SIG-M5 treated with dmso at 0.1 percent for 504 hours (cell line): Measurements from ENCODE around the gene COL8A1.
A peak's percentile ranks its signal among the peaks of the same experiment; 100 is the strongest.

ENCODE experiments used
- DNase-seq: peaks from one replicate; lab custom pipeline; 2025; ENCODE audit not compliant: unreplicated experiment; lab: John Stamatoyannopoulos, UW

COL8A1 gene

DNA sequence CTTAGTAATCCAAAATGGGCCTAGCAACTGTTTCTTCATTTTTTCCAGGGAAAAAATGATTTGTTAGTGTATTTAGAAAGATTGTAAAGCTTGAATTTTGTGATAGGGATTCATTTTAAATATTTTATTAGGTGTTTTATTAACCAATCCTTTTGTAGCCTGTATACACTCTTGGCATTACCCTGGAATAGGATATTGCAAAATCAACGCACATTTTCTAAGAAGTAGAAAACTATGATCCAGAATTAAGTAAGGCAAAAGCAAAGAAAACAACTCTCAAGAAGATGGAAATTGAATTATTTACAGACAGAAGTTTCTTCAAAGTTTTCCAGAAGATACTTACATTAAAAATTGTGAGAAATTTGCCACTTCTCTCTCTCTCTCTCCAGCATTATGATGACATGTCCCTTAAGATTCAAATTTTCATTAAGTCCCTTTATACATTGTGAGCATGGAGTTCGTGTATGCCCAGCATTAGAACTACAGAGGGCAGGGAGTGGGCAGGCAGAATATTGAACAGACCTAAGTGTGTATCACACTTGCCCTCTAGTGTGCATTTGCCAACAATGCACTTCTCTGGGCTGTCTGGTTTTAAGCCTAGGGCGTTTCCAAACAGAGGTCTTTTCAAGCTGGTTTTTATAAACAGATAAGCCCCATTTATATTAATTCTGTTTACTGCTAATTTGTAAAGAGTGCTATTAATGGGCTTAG is 150.8 kb downstream of the COL8A1 start:
- peak; percentile 52 for DNase-seq

DNA sequence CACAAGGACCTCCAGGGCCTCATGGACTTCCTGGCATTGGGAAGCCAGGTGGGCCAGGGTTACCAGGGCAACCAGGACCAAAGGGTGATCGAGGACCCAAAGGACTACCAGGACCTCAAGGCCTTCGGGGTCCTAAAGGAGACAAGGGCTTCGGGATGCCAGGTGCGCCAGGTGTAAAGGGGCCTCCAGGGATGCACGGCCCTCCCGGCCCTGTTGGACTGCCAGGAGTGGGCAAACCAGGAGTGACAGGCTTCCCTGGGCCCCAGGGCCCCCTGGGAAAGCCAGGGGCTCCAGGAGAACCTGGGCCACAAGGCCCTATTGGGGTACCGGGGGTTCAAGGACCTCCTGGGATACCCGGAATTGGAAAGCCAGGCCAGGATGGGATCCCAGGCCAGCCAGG is 156.1 kb downstream of the COL8A1 start:
- DNase-seq: no peak

DNA sequence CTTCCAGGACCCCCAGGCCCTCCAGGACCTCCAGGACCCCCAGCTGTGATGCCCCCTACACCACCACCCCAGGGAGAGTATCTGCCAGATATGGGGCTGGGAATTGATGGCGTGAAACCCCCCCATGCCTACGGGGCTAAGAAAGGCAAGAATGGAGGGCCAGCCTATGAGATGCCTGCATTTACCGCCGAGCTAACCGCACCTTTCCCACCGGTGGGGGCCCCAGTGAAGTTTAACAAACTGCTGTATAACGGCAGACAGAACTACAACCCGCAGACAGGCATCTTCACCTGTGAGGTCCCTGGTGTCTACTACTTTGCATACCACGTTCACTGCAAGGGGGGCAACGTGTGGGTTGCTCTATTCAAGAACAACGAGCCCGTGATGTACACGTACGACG is 157.2 kb downstream of the COL8A1 start:
- DNase-seq: no peak

DNA sequence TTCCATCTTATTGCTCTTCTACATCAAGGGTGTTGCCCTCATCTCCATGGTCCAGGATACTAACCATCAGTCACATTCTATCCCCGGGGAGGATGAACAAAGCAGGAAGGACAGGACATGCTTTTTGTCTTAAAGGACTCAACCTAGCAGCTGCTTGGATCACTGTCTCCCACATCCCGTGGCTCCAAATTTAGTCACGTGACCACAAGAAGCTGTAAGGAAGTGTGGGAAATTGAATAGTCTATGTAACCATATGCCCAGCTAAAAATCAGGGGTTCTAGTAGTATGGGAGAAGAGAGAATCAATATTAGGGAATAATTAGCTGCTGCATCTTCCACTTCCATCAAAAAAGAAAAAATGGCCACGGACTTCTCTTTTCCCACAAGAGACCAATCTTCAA is 161.0 kb downstream of the COL8A1 start:
- DNase-seq: no peak

DNA sequence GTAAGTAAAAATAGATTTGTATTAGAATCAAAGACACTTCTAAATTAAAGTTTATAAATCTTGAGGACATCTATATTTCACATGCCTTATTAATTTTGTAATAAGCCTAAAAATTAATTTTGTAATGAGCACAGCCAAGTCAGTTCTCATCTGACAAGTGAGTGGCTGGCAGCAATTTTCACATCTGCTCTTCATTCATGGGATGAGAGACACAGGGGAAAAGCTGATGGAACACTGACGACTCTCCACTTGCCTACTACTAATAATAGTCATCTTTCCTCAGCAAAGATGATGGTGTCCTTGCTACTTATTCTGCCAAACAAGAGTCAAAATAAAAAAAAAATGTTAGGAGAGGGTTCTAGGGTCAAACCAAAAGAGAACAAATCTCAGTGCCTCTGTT is 164.9 kb downstream of the COL8A1 start:
- DNase-seq: no peak

DNA sequence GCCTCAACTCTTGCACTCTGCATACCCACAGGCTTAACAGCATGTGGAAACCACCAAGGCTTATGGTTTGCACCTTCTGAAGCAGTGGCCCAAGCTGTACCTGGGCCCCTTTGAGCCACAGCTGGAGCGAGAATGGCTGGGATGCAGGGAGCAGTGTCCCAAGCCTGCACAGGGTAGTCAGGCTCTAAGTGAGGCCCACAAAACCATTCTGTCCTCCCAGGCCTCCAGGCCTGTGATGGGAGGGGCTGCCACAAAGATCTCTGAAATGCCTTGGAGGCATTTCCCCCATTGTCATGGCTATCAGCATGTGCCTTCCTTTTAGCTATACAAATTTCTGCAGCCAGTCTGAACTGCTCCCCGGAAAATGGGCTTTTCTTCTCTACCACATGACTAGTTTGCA is 166.8 kb downstream of the COL8A1 start:
- DNase-seq: no peak

DNA sequence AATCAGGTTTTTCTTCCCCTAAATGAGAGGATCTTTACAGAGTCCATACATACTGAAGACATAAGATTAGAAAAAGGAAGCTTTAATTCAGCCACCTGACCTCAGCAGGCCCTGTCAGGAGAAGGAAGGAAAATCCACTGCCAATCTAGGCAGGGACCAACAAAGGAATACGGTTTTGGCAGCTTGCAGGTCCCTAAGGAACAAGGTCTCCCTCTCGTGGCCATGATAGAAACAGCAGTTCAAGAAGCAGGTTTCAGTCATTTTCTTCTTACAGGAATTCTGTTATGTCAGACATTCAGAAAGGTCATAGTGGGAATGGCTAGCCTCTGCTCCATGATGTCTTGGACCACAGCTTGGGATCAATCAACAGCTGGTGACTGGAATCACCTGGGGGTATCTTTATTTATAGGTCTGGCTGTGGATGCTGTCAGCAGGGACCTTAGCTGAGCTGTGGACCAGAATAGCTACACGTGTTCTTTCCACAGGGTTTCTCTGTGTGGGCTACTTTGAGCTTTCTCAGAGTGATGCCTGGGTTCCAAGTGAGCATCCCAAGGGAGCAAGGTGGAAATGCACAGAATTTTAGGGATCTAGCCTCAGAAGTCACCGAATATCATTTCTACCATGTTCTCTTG is 169.9 kb downstream of the COL8A1 start:
- DNase-seq: peak; percentile 52

DNA sequence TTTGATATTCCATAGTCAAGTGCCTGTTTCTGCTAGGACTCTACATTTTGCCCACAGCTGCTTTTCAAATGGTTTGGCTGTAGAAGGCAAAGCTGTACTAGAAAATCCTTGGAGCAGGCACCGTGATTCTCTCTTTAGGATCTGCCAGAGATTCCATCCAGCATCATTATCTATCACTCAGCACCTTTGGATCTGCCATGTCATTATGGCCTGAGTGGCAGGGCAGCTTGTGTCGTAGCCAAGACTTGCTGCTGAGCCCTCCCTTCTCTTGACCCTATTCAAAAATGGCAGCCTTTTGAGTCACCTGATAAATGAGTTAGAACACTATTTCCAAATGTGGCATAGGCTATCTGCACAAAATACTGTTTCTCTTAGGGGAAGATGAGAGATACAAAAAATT is 171.2 kb downstream of the COL8A1 start:
- DNase-seq: no peak

DNA sequence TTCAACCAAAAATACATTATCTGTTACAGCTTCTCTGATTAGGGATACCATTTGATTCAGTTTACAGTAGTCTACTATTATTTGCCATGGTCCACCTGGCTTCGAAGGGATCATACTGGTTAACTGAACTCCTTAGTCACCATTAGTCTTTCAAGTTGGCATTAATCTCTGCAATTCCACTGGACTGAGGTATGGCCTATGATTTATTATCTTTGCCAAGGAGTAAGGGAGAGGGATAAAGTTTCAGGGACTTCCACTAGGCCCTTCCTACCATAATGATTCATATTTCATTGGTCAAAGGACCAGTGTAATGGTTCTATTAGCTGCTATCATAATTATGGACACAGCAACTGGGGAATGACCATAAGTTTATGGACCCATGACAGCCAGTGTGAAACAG is 172.0 kb downstream of the COL8A1 start:
- DNase-seq: no peak

DNA sequence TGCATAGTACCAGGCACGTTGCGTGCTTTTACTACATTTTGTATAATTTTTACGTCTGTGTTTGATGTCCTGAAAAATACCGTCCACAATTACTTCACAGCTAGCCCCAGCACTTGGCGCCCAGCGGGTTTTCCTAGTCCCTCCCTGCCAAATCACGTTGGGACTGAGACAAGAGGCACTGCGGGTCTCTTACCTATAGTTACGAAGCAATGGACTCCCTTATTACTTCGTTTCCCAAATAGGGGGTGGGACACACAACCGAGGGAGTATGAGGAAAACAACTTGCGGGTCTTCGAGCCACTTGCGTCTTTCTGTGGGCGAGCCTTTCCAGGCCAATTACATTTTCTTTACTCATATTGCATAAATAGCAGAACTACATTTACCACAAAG is 178.6 kb downstream of the COL8A1 start:
- peak; percentile 10 for DNase-seq

DNA sequence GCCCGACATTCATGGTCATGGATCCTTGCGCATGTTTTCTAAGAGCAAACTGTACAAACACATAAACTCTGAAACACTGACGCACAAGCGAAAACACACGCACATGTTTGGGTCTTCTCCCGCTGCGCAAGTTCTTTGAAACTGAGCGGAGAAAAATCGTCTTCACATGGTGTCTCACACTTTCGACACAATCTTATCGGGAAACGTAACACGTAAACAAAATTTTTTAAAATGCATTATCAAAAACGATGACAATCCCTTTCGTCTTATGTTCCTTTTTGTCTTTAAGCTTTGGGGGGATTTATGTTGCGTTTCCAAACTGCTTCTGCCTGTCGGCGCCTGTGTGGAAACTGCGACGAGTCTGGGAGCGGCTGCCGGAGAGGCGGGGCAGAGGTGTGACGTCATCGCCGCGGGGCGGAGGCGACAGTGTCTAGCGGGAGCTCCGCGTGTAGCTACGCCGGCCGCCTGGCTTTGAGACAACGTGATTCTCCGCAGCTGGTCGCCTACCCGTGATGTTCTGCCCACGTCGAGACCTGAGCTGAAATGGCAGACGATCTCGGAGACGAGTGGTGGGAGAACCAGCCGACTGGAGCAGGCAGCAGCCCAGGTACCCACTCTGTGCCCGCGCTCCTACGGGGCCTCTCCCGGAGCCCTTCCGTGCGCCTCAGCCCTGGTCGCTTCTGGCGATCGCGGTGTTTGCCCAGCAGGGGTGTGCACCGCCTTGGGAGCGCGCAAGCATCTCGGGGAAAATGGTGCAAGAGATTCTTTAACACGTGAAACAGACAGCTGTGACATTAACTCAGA is 179.2 kb downstream of the COL8A1 start, which contains the start of gene CMSS1:
Gene CMSS1, plus strand, starts transcription at position 426 of the 804 bp plus-strand sequence.
- peak; percentile 85 for DNase-seq

DNA sequence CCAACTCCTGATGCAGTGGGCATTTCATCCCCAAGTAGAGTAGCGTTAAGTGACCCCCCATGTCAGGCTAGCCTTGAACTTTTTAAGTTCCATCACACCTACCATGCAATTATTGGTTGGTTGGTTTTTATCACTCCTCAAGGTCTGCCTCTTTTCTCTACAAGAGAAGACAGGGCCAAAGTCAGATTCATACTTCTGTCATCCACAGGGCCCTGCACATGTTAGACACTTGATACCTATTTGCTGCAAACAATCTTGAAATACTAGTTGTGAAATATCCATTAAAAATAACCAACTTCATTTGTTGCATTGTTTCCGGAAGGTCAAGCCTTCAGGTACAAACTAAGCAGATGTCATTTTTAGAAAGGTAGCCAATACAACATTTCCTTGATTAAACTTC is 180.4 kb downstream of the COL8A1 start:
- DNase-seq: no peak

DNA sequence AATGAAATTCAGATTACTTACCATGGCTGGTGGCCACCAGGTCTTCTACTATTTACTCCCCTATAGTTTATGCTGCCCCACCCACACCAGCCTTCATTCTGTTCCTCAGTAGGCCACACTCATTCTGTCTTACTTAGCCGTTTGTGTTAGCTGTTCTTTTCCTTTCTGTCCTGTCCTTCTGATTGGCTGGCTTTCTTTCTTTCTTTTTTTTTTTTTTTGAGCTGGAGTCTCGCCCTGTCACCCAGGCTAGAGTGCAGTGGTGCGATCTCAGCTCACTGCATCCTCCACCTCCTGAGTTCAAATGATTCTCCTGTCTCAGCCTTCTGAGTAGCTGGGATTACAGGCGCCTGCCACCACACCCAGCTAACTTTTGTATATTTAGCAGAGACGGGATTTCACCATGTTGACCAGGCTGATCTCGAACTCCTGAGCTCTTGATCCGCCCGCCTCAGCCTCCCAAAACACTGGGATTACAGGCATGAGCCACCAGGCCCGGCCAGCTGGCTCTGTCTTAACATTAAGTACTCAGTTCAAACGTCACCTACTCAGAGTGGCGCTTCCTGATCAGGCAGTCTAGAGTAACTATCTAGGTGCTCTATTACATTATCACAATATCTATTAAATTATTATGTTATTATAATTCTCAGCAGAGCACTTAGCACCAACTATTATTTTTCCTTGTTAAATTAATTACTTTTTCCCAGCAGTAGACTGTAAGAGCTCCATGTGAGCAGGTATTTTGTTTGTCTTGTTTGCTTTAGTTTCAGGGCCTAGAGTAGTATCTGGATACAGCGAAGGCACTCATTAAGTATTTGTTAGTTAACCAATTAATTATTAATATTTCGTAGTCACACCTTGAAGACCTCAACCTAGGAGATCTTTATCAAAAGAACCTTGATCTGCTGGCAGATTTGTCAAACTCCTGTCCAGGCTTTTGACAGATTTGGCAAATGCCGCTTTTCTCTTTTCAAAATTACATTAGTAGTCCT is 185.6 kb downstream of the COL8A1 start:
- no peak for DNase-seq

DNA sequence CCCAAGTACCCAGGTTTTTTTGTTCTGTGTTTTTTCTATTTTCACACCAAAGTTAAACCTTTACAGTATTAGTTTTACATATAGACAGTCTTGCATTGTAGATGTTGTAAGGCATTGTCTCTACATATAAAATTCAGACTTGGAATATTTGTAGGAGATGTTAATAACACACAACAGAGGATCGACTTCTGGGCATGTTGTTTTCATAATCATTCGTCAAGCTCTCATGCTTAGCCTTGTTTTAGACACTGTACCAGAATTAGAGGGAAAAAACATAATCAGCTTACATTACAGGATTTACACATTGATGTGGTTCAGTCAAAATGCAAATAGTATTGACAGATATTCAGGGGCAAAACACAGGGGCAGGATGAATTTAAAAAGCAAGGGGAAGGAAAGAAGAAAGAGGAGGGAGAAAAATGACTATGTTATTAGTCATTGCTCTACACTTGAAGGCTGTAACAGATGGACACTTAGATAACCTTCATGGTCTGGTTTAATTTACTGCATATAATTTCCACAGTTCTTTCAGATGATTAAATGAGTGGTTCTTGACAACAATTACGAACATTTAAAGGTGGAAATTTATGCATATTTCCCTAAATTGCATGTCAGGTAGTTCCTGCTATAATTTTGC is 186.7 kb downstream of the COL8A1 start:
- DNase-seq: no peak

DNA sequence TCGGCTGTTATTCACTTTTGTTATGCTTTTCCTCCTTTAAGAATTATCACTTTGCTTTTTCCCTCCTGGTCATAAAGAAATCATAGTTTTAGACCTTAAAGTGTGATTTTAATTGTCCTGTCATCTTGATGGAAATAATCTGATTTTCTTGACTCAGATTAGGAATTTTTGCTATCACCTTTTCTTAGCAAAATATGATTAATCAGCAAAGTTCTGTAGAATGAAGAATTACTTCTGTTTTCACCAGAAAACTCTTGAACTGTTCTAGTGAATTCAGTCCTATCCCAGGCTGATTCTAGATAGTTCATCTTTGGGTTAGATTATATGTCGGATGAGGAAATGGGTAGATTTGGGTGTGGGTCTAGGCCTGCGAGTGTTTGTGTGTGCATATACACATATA is 191.4 kb downstream of the COL8A1 start:
- DNase-seq: no peak

DNA sequence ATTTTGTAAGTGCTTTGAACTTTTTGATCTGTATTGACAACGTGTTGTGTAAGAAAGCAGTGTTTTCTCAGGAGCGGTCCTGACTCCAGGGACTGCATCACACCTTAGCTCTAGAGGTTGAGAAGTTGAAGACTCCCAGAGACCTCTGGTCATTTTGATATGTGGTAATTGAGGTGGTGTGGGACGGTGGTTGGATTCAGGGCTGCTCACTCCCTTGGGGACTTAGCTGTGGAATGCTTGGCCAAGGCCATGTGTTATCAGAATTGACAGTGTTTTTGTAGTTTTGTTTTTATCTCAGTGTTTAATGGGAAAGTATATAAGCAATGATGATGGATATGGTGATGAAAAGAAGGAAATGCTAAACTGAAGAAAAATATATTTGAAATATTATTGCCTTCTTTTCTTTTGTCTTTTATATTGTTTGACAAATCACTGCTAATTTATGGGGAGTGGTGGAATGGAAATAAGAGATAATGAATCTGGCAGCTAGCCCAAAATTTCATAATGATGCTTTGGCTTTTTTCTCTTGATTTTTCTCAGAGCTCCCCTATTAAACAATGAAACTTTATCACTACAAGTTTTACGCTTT is 195.3 kb downstream of the COL8A1 start:
- DNase-seq: no peak

DNA sequence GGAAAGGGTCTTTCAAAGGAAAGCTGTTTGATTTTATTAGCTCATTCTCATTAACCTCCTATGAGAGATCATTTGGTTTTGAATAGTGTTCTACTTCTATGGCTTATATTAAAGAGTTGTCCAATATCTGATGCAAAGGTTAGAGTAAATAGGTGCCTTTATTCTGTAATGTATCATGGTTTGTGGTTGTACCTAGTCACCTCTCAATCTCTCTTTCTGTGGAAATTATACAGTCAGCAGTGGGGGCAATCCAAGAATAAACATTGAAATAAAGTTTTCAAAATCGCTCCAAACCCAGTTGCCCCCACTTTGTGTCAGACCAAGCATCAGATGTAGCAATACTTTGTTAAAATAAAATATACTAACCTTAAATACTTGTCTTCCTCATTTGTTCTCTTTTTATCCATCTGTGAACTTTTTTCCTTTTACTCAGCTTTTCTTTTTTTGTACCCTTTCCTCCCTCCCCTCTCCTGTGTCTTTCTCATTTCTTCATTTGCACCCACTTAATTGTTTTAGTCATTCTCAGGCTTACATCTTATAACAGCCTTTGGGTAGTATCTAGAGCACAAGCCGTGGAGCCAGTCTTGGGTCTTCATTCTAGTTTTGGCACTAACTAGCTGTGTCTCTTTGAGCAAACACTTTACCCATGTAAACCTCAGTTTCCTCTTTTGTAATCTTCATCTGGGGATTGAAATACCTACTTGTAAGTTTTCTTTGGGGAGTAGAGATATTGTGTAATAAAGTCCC is 196.0 kb downstream of the COL8A1 start:
- no peak for DNase-seq

DNA sequence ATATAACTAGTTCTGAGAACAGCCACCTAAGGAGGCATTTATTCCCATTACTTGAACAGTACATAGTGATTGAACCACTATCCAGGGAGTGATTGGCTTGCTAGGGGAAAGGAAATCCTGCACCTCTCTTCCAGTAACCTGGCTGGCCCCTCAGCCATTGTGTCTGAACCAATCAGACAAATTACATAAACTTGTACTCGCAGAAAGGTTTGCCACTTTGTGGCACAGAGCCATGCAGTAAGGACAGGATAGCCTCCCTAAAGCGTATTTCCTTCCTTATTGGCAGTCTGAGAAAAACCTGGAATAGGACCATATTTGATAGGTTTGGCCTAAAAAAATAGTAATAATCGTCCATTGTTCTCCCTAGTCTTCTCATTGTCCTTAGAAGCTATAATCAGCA is 198.3 kb downstream of the COL8A1 start:
- DNase-seq: no peak

DNA sequence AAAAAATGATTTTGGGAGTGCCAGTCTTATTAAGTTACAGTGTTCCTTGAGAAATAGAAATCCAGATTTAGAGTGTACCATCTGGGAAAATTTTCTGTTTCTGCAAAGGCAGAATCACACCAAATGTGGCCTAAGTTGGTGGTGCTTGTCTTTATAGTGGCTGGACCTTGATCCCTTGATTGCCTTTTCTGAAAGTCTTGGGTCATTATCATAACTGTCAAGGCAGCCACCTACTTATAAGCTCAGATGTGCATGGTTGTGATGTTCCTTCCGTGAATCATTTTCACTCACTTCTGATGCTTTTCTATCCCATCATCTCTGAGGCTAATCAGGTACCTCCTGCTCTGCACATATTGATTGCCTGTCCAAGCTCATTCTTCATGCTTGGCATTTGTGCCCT is 199.3 kb downstream of the COL8A1 start:
- no peak for DNase-seq
